Myocyte (in vitro differentiated cells): Measurements from ENCODE around the gene KRTAP2-4. TPM values are rescaled to one million over a fixed set of nuclear protein-coding genes. Genes with fewer than 3 reads are reported as not detected.
"Not testable (repeated sequence)": the region's sequence is repeated elsewhere in the genome, so short reads cannot be mapped to it uniquely, and the experiment has no call there.

ENCODE experiments used
- DNase-seq: peaks from one replicate; pipeline ENCODE4 v3.0.0-alpha.2; 2012; ENCODE audit warnings: low read depth
- polyA plus RNA-seq: library from polyadenylated mRNA; unstranded; fragments of >200 nt; gene quantifications from one replicate; pipeline ENCODE4 v1.2.1, GENCODE V29; 2012; ENCODE audit warnings: missing spikeins
- total RNA-seq: library from RNA; depleted of rRNA; stranded (reverse); fragments of >200 nt; gene quantifications from 2 replicates; pipeline ENCODE4 v1.2.3, GENCODE V29; 2014

Gene KRTAP2-4
- not detected in 2 replicates for total RNA-seq
- not detected for polyA plus RNA-seq

- DNase-seq: peak; percentile 83
Measured at GRCh38 chr17:41065829-41066624, at the start of gene KRTAP2-4. Gene KRTAP2-4 (minus strand): TSS chr17:41065879. CDS start chr17:41065845, 34 bp downstream.

GRCh38 chr17:41111151-41111885 lies 45.6 kb upstream of the KRTAP2-4 start:
- DNase-seq: no peak

GRCh38 chr17:41108728-41109386 lies 43.2 kb upstream of the KRTAP2-4 start:
- not testable (repeated sequence) for DNase-seq

- no peak for DNase-seq
Measured at GRCh38 chr17:41107941-41108450, 42.3 kb upstream of the KRTAP2-4 start.

- DNase-seq: peak; percentile 15
Measured at GRCh38 chr17:41105347-41105746, 39.7 kb upstream of the KRTAP2-4 start, which contains the start of gene KRTAP4-9. Gene KRTAP4-9 (plus strand): TSS chr17:41105389. CDS start chr17:41105389, 0 bp downstream.

GRCh38 chr17:41104386-41105038 lies 38.8 kb upstream of the KRTAP2-4 start:
- DNase-seq: not testable (repeated sequence)

GRCh38 chr17:41103896-41104295 lies 38.2 kb upstream of the KRTAP2-4 start:
- no peak for DNase-seq

GRCh38 chr17:41101586-41102259 lies 36.0 kb upstream of the KRTAP2-4 start, which contains the start of gene KRTAP4-16:
Gene KRTAP4-16 (minus strand): TSS chr17:41102209. CDS start chr17:41102209, 0 bp downstream.
- peak; percentile 14 for DNase-seq

GRCh38 chr17:41099682-41100480 lies 34.2 kb upstream of the KRTAP2-4 start:
- not testable (repeated sequence) for DNase-seq

- DNase-seq: no peak
Measured at GRCh38 chr17:41098481-41098880, 32.8 kb upstream of the KRTAP2-4 start.

GRCh38 chr17:41098042-41098441 lies 32.4 kb upstream of the KRTAP2-4 start, which contains the start of gene KRTAP4-8:
Gene KRTAP4-8 (minus strand): TSS chr17:41098142. CDS start chr17:41098084, 58 bp downstream.
- DNase-seq: no peak

- DNase-seq: no peak
Measured at GRCh38 chr17:41096055-41096454, 30.4 kb upstream of the KRTAP2-4 start.

- not testable (repeated sequence) for DNase-seq
Measured at GRCh38 chr17:41088760-41089352, 23.2 kb upstream of the KRTAP2-4 start.

- not testable (repeated sequence) for DNase-seq
Measured at GRCh38 chr17:41084100-41084856, 18.6 kb upstream of the KRTAP2-4 start, which contains the start of gene KRTAP4-7. Gene KRTAP4-7 (plus strand): TSS chr17:41084150. CDS start chr17:41084207, 57 bp downstream.

GRCh38 chr17:41083427-41083826 lies 17.7 kb upstream of the KRTAP2-4 start:
- DNase-seq: not testable (repeated sequence)

- DNase-seq: no peak
Measured at GRCh38 chr17:41082626-41083025, 16.9 kb upstream of the KRTAP2-4 start.

- DNase-seq: no peak
Measured at GRCh38 chr17:41076788-41077187, 11.1 kb upstream of the KRTAP2-4 start.

- no peak for DNase-seq
Measured at GRCh38 chr17:41073676-41074075, 8.0 kb upstream of the KRTAP2-4 start.
